ENCODE data around the gene ZNF414.

ZNF414 gene

GRCh38 chr19:8468761-8469373, 45.1 kb downstream of the ZNF414 start:
- in situ Hi-C loops (cut with HindIII; ENCODE audit: low sequenced_read_pairs), result loop anchor here (5.0 kb wide), 1 partner anchor 53 kb away; no protein-coding TSS in a partner anchor

- in situ Hi-C loops (cut with HindIII; ENCODE audit: low sequenced_read_pairs), result loop anchor here (5.0 kb wide), 1 partner anchor 54 kb away; no protein-coding TSS in a partner anchor
Observed at GRCh38 chr19:8468124-8468523, 45.8 kb downstream of the ZNF414 start.

- in situ Hi-C loops (cut with HindIII; ENCODE audit: low sequenced_read_pairs), result loop anchor here (5.0 kb wide), 1 partner anchor 56 kb away; no protein-coding TSS in a partner anchor
Observed at GRCh38 chr19:8466018-8466417, 47.9 kb downstream of the ZNF414 start.

- in situ Hi-C loops (cut with HindIII; ENCODE audit: low sequenced_read_pairs), result no loop called here
Observed at GRCh38 chr19:8463365-8463764, 50.6 kb downstream of the ZNF414 start.

GRCh38 chr19:8462571-8462970, 51.4 kb downstream of the ZNF414 start:
- in situ Hi-C loops (cut with HindIII; ENCODE audit: low sequenced_read_pairs), result no loop called here

GRCh38 chr19:8461891-8462290, 52.1 kb downstream of the ZNF414 start:
- in situ Hi-C loops (cut with HindIII; ENCODE audit: low sequenced_read_pairs), result no loop called here

- in situ Hi-C loops (cut with HindIII; ENCODE audit: low sequenced_read_pairs), result no loop called here
Observed at GRCh38 chr19:8461376-8461775, 52.6 kb downstream of the ZNF414 start.

GRCh38 chr19:8460516-8461298, 53.3 kb downstream of the ZNF414 start:
- in situ Hi-C loops (cut with HindIII; ENCODE audit: low sequenced_read_pairs), result no loop called here
